HG02938 (cell line): Measurements from ENCODE around the gene SRSF2.
"Not testable (repeated sequence)": the region's sequence is repeated elsewhere in the genome, so short reads cannot be mapped to it uniquely, and the experiment has no call there.

Source experiments
- ATAC-seq: cut with Tn5 transposase; IDR thresholded peaks from one replicate; pipeline ENCODE4 v1.9.1; 2021; ENCODE audit warnings: mild to moderate bottlenecking, moderate library complexity; ENCODE audit not compliant: unreplicated experiment

Gene SRSF2

GRCh38 chr17:76739568-76740115 is 2.5 kb upstream of the SRSF2 start:
- not testable (repeated sequence) for ATAC-seq

GRCh38 chr17:76738468-76738850 is 1.3 kb upstream of the SRSF2 start:
- no peak for ATAC-seq

GRCh38 chr17:76737676-76738467 is 741 bp upstream of the SRSF2 start, which contains the start of gene MFSD11:
Gene MFSD11 (plus strand): TSS chr17:76738119. CDS start chr17:76738353, 234 bp downstream.
- peak; percentile 42 for ATAC-seq

- no peak for ATAC-seq
Measured at GRCh38 chr17:76736349-76737081, 616 bp downstream of the SRSF2 start.

- no peak for ATAC-seq
Measured at GRCh38 chr17:76735586-76736348, 1.4 kb downstream of the SRSF2 start.

GRCh38 chr17:76735006-76735405 is 2.1 kb downstream of the SRSF2 start:
- no peak for ATAC-seq

GRCh38 chr17:76734080-76734840 is 2.9 kb downstream of the SRSF2 start:
- ATAC-seq: no peak

GRCh38 chr17:76733618-76733957 is 3.5 kb downstream of the SRSF2 start:
- no peak for ATAC-seq

- no peak for ATAC-seq
Measured at GRCh38 chr17:76732734-76733617, 4.2 kb downstream of the SRSF2 start.

GRCh38 chr17:76731800-76732733 is 5.1 kb downstream of the SRSF2 start:
- not testable (repeated sequence) for ATAC-seq

- ATAC-seq: no peak
Measured at GRCh38 chr17:76727745-76728456, 9.2 kb downstream of the SRSF2 start.

- peak; percentile 59 for ATAC-seq
Measured at GRCh38 chr17:76726776-76727718, 10.1 kb downstream of the SRSF2 start, which contains the start of gene METTL23. Gene METTL23 (plus strand): TSS chr17:76726839. CDS start chr17:76729711, 2,872 bp downstream.

GRCh38 chr17:76726231-76726775 is 10.8 kb downstream of the SRSF2 start, which contains the start of gene JMJD6:
Gene JMJD6 (minus strand): TSS chr17:76726606. CDS start chr17:76726475, 131 bp downstream.
- peak; percentile 69 for ATAC-seq

GRCh38 chr17:76725580-76726230 is 11.4 kb downstream of the SRSF2 start:
- ATAC-seq: peak; percentile 17

- ATAC-seq: no peak
Measured at GRCh38 chr17:76723812-76724211, 13.3 kb downstream of the SRSF2 start.

GRCh38 chr17:76722977-76723376 is 14.2 kb downstream of the SRSF2 start:
- not testable (repeated sequence) for ATAC-seq
